Smooth muscle cell (in vitro differentiated cells): ENCODE data around the gene IRF2BP1. TPM values are rescaled to one million over a fixed set of nuclear protein-coding genes. Genes with fewer than 3 reads are reported as not detected.
A peak's percentile ranks its signal among the peaks of the same experiment; 100 is the strongest.

Source experiments
- DNase-seq: peaks from one replicate; lab custom pipeline; 2025; ENCODE audit not compliant: unreplicated experiment; lab: John Stamatoyannopoulos, UW
- H2AFZ ChIP-seq: fragments of 200-600 bp; sonication (generic); 2 replicates; pipeline ENCODE4 v1.6.0; 2016; ENCODE audit warnings: antibody characterized with exemption, low read depth, mild to moderate bottlenecking
- H3F3A ChIP-seq: fragments of 200-600 bp; sonication (generic); 2 replicates; pipeline ENCODE4 v1.6.0; 2017; ENCODE audit warnings: antibody characterized with exemption, low read depth
- H3K27ac ChIP-seq: fragments of 200-600 bp; sonication (generic); 2 replicates; pipeline ENCODE4 v1.5.1; 2016; ENCODE audit warnings: low read depth, mild to moderate bottlenecking
- H3K27me3 ChIP-seq: fragments of 200-600 bp; sonication (generic); 2 replicates; pipeline ENCODE4 v1.6.1; 2016; ENCODE audit warnings: low read depth, mild to moderate bottlenecking
- H3K36me3 ChIP-seq: fragments of 200-600 bp; sonication (generic); 2 replicates; pipeline ENCODE4 v1.5.1; 2016; ENCODE audit warnings: low read depth
- H3K4me1 ChIP-seq: fragments of 200-600 bp; sonication (generic); 2 replicates; pipeline ENCODE4 v1.5.1; 2016; ENCODE audit warnings: low read depth
- H3K4me2 ChIP-seq: fragments of 200-600 bp; sonication (generic); 2 replicates; pipeline ENCODE4 v1.6.0; 2016; ENCODE audit warnings: mild to moderate bottlenecking
- H3K4me3 ChIP-seq: fragments of 200-600 bp; sonication (generic); 2 replicates; pipeline ENCODE4 v1.5.1; 2016; ENCODE audit warnings: mild to moderate bottlenecking
- H3K79me2 ChIP-seq: fragments of 200-600 bp; sonication (generic); 2 replicates; pipeline ENCODE4 v1.6.0; 2016; ENCODE audit warnings: low read depth, mild to moderate bottlenecking
- H3K9ac ChIP-seq: fragments of 200-600 bp; sonication (generic); 2 replicates; pipeline ENCODE4 v1.6.0; 2016; ENCODE audit warnings: low read depth
- H3K9me3 ChIP-seq: fragments of 200-600 bp; sonication (generic); replicated peaks from 2 replicates; pipeline ENCODE4 v1.5.1; 2016; ENCODE audit warnings: low read depth
- H4K20me1 ChIP-seq: fragments of 200-600 bp; sonication (generic); 2 replicates; pipeline ENCODE4 v1.6.0; 2016; ENCODE audit warnings: low read depth
- WGBS: methylation state at CpG from one replicate; pipeline ENCODE4 v1.1.7; 2016; ENCODE audit warnings: low lambda C conversion rate; 5-methylcytosine and 5-hydroxymethylcytosine counted together
- polyA plus RNA-seq: library from polyadenylated mRNA; unstranded; fragments of >200 nt; fragmentation: Nextera tagmentation; extraction: Ambion mirVana; gene quantifications from 2 replicates; pipeline ENCODE4 v1.2.1, GENCODE V29; 2016
- total RNA-seq: library from RNA; depleted of rRNA; stranded (reverse); fragments of >200 nt; gene quantifications from 2 replicates; pipeline ENCODE4 v1.2.3, GENCODE V29; 2014
- TF ChIP-seq, protein P1 (sequence below): fragments of 200-600 bp; sonication (generic); IDR thresholded peaks from 2 replicates; pipeline ENCODE4 v1.5.1; 2017; ENCODE audit warnings: borderline replicate concordance, mild to moderate bottlenecking, antibody characterized with exemption; ENCODE audit not compliant: insufficient read depth, poor library complexity, severe bottlenecking

IRF2BP1 gene
- total and polyA plus RNA-seq, 2 experiments from 2014 or later: 12.9 to 19.0 TPM

- Histone ChIP-seq H3K9me3 (no peaks in the 10 kb centered on the region), H3K4me2 (no peak overlapping the region), H4K20me1 (no peaks in the 10 kb centered on the region), H3K79me2 (no peaks in the 10 kb centered on the region), H3K36me3 (no peaks in the 10 kb centered on the region), H3K27me3 (peaks cover 23% of the 10 kb centered on the region), H3K9ac (no peak overlapping the region), H3K27ac (no peak overlapping the region), H3F3A (no peaks in the 10 kb centered on the region), H3K4me1 (no peaks in the 10 kb centered on the region), H2AFZ (no peak overlapping the region), H3K4me3 (no peak overlapping the region)
- TF ChIP-seq, protein P1, sequence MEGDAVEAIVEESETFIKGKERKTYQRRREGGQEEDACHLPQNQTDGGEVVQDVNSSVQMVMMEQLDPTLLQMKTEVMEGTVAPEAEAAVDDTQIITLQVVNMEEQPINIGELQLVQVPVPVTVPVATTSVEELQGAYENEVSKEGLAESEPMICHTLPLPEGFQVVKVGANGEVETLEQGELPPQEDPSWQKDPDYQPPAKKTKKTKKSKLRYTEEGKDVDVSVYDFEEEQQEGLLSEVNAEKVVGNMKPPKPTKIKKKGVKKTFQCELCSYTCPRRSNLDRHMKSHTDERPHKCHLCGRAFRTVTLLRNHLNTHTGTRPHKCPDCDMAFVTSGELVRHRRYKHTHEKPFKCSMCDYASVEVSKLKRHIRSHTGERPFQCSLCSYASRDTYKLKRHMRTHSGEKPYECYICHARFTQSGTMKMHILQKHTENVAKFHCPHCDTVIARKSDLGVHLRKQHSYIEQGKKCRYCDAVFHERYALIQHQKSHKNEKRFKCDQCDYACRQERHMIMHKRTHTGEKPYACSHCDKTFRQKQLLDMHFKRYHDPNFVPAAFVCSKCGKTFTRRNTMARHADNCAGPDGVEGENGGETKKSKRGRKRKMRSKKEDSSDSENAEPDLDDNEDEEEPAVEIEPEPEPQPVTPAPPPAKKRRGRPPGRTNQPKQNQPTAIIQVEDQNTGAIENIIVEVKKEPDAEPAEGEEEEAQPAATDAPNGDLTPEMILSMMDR: no peak
- 84% methylated on average over 9 of the region's 9 CpGs for WGBS
- no peak for DNase-seq
Measured at GRCh38 chr19:45933759-45934158, 47.8 kb upstream of the IRF2BP1 start.

GRCh38 chr19:45931055-45931454 is 45.1 kb upstream of the IRF2BP1 start:
- Histone ChIP-seq H3K4me2 (no peak overlapping the region), H4K20me1 (no peaks in the 10 kb centered on the region), H3K4me1 (peaks cover 3% of the 10 kb centered on the region), H3K4me3 (no peak overlapping the region), H3K36me3 (no peaks in the 10 kb centered on the region), H3K9ac (no peak overlapping the region), H3K9me3 (no peaks in the 10 kb centered on the region), H3K27ac (no peak overlapping the region), H2AFZ (no peak overlapping the region), H3F3A (no peaks in the 10 kb centered on the region), H3K79me2 (no peaks in the 10 kb centered on the region), H3K27me3 (peaks cover 19% of the 10 kb centered on the region)
- WGBS: 62% methylated on average over 3 of the region's 3 CpGs
- TF ChIP-seq, protein P1: no peak
- DNase-seq: no peak

GRCh38 chr19:45929247-45929646 is 43.3 kb upstream of the IRF2BP1 start:
- TF ChIP-seq, protein P1: no peak
- 88% methylated on average over 2 of the region's 2 CpGs for WGBS
- Histone ChIP-seq H3K4me1 (peaks cover 3% of the 10 kb centered on the region), H3K79me2 (no peaks in the 10 kb centered on the region), H3K4me3 (no peak overlapping the region), H3K27me3 (peaks cover 7% of the 10 kb centered on the region), H3K36me3 (no peaks in the 10 kb centered on the region), H3F3A (no peaks in the 10 kb centered on the region), H3K4me2 (no peak overlapping the region), H3K9me3 (no peaks in the 10 kb centered on the region), H3K27ac (no peak overlapping the region), H2AFZ (no peak overlapping the region), H3K9ac (no peak overlapping the region), H4K20me1 (no peaks in the 10 kb centered on the region)
- no peak for DNase-seq

- no peak overlapping the region for H3K9ac ChIP-seq
- H4K20me1 ChIP-seq: no peaks in the 10 kb centered on the region
- peak; percentile 27 for DNase-seq
- peaks cover 3% of the 10 kb centered on the region for H3K27me3 ChIP-seq
- no peaks in the 10 kb centered on the region for H3K36me3 ChIP-seq
- H3K4me1 ChIP-seq: peaks cover 3% of the 10 kb centered on the region
- H2AFZ ChIP-seq: peak overlapping the region; percentile 52
- H3K27ac ChIP-seq: no peak overlapping the region
- peak overlapping the region; percentile 82 for H3K4me2 ChIP-seq
- TF ChIP-seq, protein P1: no peak
- no peaks in the 10 kb centered on the region for H3K9me3 ChIP-seq
- H3K4me3 ChIP-seq: peak overlapping the region; percentile 8
- 13% methylated on average over 33 of the region's 33 CpGs for WGBS
- H3F3A ChIP-seq: no peaks in the 10 kb centered on the region
- no peaks in the 10 kb centered on the region for H3K79me2 ChIP-seq
Measured at GRCh38 chr19:45927565-45928261, 41.8 kb upstream of the IRF2BP1 start.
